Panc1 (cell line): ENCODE data around the gene UPK1B. TPM values are rescaled to one million over a fixed set of nuclear protein-coding genes. Genes with fewer than 3 reads are reported as not detected.

Experiments used
- ATAC-seq: fragments of 200-7000 bp; cut with Tn5 transposase; 2 replicates; pipeline ENCODE4 v1.9.1; 2020; ENCODE audit warnings: mild to moderate bottlenecking, moderate library complexity
- BruUV-seq: library from RNA; stranded (reverse); fragments of 400-500 nt; replicated peaks from 2 replicates; lab custom pipeline; 2021; lab: Mats Ljungman, UMichigan
- CTCF ChIA-PET: fragments of 300-600 bp; sonication (Branson Sonifier 250); formaldehyde crosslinking; loops from one replicate; lab custom pipeline; 2022; ENCODE audit warnings: antibody characterized with exemption; lab: Charles Lee
- POLR2A ChIA-PET: fragments of 300-600 bp; sonication (Branson Sonifier 250); formaldehyde crosslinking; loops from one replicate; lab custom pipeline; 2022; ENCODE audit warnings: antibody characterized with exemption; lab: Charles Lee
- DNase-seq: peaks from one replicate; pipeline ENCODE4 v3.0.0-alpha.2; 2010; ENCODE audit warnings: low read depth, low spot score
- H3K27ac ChIP-seq: 2 replicates; pipeline ENCODE4 v1.5.1; 2011; ENCODE audit warnings: mild to moderate bottlenecking, low read length, inconsistent platforms
- H3K27me3 ChIP-seq: fragments of 200-500 bp; sonication (Bioruptor generic); 2 replicates; pipeline ENCODE4 v1.6.0; 2014; ENCODE audit warnings: low read length, inconsistent platforms; ENCODE audit not compliant: control insufficient read depth, insufficient read depth
- H3K36me3 ChIP-seq: fragments of 200-500 bp; sonication (Bioruptor generic); 2 replicates; pipeline ENCODE4 v1.5.1; 2014; ENCODE audit warnings: inconsistent platforms, mild to moderate bottlenecking, low read length, moderate library complexity; ENCODE audit not compliant: control insufficient read depth, insufficient read depth
- H3K4me1 ChIP-seq: 2 replicates; pipeline ENCODE4 v1.5.1; 2011; ENCODE audit warnings: inconsistent platforms, mild to moderate bottlenecking, low read length, moderate library complexity; ENCODE audit not compliant: control insufficient read depth, insufficient read depth
- H3K4me3 ChIP-seq, 2 experiments: 2 replicates each; pipeline ENCODE4 v1.5.1; 2011 to 2012; ENCODE audit warnings: low read depth in 2 of 2, low read length in 2 of 2, mild to moderate bottlenecking in 2 of 2, inconsistent platforms in 1 of 2, moderate library complexity in 1 of 2
- H3K9me3 ChIP-seq: fragments of 200-500 bp; sonication (Bioruptor generic); 2 replicates; pipeline ENCODE4 v1.5.1; 2014; ENCODE audit warnings: low read depth, mild to moderate bottlenecking, inconsistent platforms, low read length, moderate library complexity; ENCODE audit not compliant: control insufficient read depth, insufficient read depth
- POLR2AphosphoS5 ChIP-seq: IDR thresholded peaks from 2 replicates; pipeline ENCODE4 v1.6.1; 2012; ENCODE audit warnings: mild to moderate bottlenecking, low read depth, low read length, moderate library complexity
- SIN3A ChIP-seq: IDR thresholded peaks from 2 replicates; pipeline ENCODE4 v1.6.1; 2012; ENCODE audit warnings: low read depth, mild to moderate bottlenecking, low read length, moderate library complexity, borderline replicate concordance; ENCODE audit not compliant: insufficient read depth
- TCF7L2 ChIP-seq: IDR thresholded peaks from 2 replicates; pipeline ENCODE4 v1.6.1; 2011; ENCODE audit warnings: mild to moderate bottlenecking, low read depth, low read length, inconsistent platforms
- in situ Hi-C: cut with HindIII; loops from 2 replicates; pipeline ENCODE4 v1.10.0; 2016; ENCODE audit warnings: low sequenced_read_pairs, low pct_unique_long_range_greater_than_20kb
- intact Hi-C: fragments of 100-400 bp; cut with micrococcal nuclease; formaldehyde crosslinking; loops from one replicate; pipeline ENCODE4 v1.10.0; 2022; ENCODE audit not compliant: unreplicated experiment
- total RNA-seq: library from RNA; stranded (reverse); gene quantifications from one replicate; pipeline ENCODE4 v1.2.1, GENCODE V29; 2021; ENCODE audit not compliant: unreplicated experiment
- TF ChIP-seq, protein P1 (sequence below), 2 experiments: IDR thresholded peaks; 2 replicates each; pipeline ENCODE4 v1.6.1; 2011 to 2012; ENCODE audit warnings: low read depth in 2 of 2, control low read depth in 1 of 2, low read length in 1 of 2, mild to moderate bottlenecking in 1 of 2, moderate library complexity in 1 of 2; ENCODE audit not compliant: insufficient read depth in 1 of 2
- TF ChIP-seq, protein P2 (sequence below): fragments of 450-650 bp; IDR thresholded peaks from 2 replicates; pipeline ENCODE4 v1.5.1; 2017; ENCODE audit warnings: mild to moderate bottlenecking

UPK1B gene
- total RNA-seq, 1 experiment from 2014 or later: 4.4 TPM

DNA sequence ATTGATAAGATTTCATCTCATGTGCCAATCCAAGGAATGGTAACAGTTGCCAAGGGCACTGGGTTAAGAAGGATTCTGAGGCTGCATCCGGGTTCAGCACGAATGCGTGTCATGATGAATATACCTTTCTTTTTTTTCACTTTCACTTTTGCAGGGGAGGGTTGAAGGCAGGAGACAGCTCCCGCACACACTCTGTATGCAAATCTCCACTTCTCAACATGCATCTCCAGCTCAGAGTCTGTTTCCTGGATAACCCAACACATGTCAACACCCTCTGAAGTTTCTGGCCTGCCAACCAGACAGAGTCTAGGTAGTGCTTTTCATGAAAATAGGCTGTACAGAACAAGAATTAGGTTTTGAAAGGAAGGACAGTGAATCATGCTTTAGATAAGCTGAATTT lies 45.7 kb downstream of the UPK1B start:
- CTCF ChIA-PET: no interaction called here
- H3K27ac ChIP-seq: no peak overlapping the region
- no peak for TF ChIP-seq TCF7L2
- no peak for TF ChIP-seq SIN3A
- TF ChIP-seq, protein P1, sequence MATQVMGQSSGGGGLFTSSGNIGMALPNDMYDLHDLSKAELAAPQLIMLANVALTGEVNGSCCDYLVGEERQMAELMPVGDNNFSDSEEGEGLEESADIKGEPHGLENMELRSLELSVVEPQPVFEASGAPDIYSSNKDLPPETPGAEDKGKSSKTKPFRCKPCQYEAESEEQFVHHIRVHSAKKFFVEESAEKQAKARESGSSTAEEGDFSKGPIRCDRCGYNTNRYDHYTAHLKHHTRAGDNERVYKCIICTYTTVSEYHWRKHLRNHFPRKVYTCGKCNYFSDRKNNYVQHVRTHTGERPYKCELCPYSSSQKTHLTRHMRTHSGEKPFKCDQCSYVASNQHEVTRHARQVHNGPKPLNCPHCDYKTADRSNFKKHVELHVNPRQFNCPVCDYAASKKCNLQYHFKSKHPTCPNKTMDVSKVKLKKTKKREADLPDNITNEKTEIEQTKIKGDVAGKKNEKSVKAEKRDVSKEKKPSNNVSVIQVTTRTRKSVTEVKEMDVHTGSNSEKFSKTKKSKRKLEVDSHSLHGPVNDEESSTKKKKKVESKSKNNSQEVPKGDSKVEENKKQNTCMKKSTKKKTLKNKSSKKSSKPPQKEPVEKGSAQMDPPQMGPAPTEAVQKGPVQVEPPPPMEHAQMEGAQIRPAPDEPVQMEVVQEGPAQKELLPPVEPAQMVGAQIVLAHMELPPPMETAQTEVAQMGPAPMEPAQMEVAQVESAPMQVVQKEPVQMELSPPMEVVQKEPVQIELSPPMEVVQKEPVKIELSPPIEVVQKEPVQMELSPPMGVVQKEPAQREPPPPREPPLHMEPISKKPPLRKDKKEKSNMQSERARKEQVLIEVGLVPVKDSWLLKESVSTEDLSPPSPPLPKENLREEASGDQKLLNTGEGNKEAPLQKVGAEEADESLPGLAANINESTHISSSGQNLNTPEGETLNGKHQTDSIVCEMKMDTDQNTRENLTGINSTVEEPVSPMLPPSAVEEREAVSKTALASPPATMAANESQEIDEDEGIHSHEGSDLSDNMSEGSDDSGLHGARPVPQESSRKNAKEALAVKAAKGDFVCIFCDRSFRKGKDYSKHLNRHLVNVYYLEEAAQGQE (IDR thresholded peaks at IDR 0.05; ENCODE audit: insufficient read depth in 1 of 2, low read depth in 2 of 2, low read length in 1 of 2): no peak
- TF ChIP-seq, protein P2, sequence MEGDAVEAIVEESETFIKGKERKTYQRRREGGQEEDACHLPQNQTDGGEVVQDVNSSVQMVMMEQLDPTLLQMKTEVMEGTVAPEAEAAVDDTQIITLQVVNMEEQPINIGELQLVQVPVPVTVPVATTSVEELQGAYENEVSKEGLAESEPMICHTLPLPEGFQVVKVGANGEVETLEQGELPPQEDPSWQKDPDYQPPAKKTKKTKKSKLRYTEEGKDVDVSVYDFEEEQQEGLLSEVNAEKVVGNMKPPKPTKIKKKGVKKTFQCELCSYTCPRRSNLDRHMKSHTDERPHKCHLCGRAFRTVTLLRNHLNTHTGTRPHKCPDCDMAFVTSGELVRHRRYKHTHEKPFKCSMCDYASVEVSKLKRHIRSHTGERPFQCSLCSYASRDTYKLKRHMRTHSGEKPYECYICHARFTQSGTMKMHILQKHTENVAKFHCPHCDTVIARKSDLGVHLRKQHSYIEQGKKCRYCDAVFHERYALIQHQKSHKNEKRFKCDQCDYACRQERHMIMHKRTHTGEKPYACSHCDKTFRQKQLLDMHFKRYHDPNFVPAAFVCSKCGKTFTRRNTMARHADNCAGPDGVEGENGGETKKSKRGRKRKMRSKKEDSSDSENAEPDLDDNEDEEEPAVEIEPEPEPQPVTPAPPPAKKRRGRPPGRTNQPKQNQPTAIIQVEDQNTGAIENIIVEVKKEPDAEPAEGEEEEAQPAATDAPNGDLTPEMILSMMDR: no peak
- no peak for TF ChIP-seq POLR2AphosphoS5
- DNase-seq (no peak), ATAC-seq (no peak)
- POLR2A ChIA-PET: no interaction called here
- in situ Hi-C loops (no loop called here), intact Hi-C loops (no loop called here)
- no peaks in the 10 kb centered on the region for H3K9me3 ChIP-seq
- no peaks in the 10 kb centered on the region for H3K27me3 ChIP-seq
- peaks cover 16% of the 10 kb centered on the region for H3K36me3 ChIP-seq
- no peak overlapping the region for H3K4me3 ChIP-seq
- no TSS peak for BruUV-seq
- H3K4me1 ChIP-seq: no peaks in the 10 kb centered on the region

DNA sequence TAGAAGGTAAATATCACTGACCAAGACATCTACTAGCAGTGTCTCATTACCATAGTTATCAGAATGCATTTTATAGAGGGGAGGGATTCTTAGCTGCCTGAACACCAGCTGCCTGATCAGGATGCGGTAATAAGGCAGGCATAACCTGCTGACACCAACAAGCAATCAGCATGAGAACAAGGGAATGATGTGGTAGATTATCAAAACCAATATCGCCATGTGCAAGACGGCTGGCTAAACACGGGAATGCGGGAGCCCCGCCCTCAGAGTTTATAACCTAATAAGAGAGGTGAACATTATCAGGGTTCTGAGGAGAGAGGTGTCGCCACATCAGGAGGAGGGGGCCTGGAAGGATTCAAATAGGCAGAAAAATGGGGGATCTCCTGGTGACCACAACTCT lies 46.8 kb downstream of the UPK1B start:
- POLR2A ChIA-PET: no interaction called here
- Histone ChIP-seq H3K27ac (no peak overlapping the region), H3K36me3 (peaks cover 16% of the 10 kb centered on the region), H3K4me3 (no peak overlapping the region), H3K4me1 (no peaks in the 10 kb centered on the region), H3K27me3 (no peaks in the 10 kb centered on the region), H3K9me3 (no peaks in the 10 kb centered on the region)
- ATAC-seq (no peak), DNase-seq (no peak)
- CTCF ChIA-PET: no interaction called here
- TF ChIP-seq SIN3A: no peak
- TF ChIP-seq, protein P1 (IDR thresholded peaks at IDR 0.05; ENCODE audit: insufficient read depth in 1 of 2, low read depth in 2 of 2, low read length in 1 of 2): no peak
- TF ChIP-seq TCF7L2: no peak
- TF ChIP-seq, protein P2: no peak
- no peak for TF ChIP-seq POLR2AphosphoS5
- no TSS peak for BruUV-seq
- in situ Hi-C loops (no loop called here), intact Hi-C loops (no loop called here)
